Astrocyte of the cerebellum (primary cell): ENCODE data around the gene SH3TC1.

Experiments used
- DNase-seq: peaks from one replicate; pipeline ENCODE4 v3.0.0-alpha.2; 2011; ENCODE audit warnings: low read depth
- H3K4me3 ChIP-seq: 2 replicates; pipeline ENCODE4 v1.5.1; 2011; ENCODE audit warnings: mild to moderate bottlenecking, low read depth, low read length, moderate library complexity
- in situ Hi-C: cut with HindIII; loops from 2 replicates; pipeline ENCODE4 v1.10.0; 2017; ENCODE audit warnings: low sequenced_read_pairs
- TF ChIP-seq, protein P1 (sequence below): IDR thresholded peaks from 2 replicates; pipeline ENCODE4 v1.5.1; 2012; ENCODE audit warnings: low read length, low read depth, moderate library complexity, mild to moderate bottlenecking; ENCODE audit errors: missing control alignments

The SH3TC1 gene

DNA sequence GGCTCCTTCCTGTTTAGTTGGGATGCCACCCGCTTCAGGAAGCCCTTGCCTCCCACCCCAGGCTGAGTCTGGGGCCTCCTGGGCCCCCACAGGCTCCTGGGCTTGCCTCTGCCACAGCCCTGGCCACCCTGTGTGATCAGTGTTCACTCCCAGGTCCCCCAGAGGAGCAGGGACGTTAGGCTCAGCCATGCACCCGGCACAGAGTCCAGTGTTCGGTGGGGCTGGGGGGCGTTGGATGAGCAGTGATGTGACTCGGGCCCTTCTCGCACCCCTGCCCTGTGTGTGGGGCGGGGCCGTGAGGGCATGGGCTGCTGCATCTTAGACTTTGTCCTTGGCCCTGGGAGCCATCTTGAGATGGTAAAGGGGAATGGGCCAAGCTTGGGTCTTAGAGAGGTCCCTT, 40.6 kb downstream of the SH3TC1 start:
- in situ Hi-C loops, result no loop called here
- no peak overlapping the region for H3K4me3 ChIP-seq
- TF ChIP-seq, protein P1, sequence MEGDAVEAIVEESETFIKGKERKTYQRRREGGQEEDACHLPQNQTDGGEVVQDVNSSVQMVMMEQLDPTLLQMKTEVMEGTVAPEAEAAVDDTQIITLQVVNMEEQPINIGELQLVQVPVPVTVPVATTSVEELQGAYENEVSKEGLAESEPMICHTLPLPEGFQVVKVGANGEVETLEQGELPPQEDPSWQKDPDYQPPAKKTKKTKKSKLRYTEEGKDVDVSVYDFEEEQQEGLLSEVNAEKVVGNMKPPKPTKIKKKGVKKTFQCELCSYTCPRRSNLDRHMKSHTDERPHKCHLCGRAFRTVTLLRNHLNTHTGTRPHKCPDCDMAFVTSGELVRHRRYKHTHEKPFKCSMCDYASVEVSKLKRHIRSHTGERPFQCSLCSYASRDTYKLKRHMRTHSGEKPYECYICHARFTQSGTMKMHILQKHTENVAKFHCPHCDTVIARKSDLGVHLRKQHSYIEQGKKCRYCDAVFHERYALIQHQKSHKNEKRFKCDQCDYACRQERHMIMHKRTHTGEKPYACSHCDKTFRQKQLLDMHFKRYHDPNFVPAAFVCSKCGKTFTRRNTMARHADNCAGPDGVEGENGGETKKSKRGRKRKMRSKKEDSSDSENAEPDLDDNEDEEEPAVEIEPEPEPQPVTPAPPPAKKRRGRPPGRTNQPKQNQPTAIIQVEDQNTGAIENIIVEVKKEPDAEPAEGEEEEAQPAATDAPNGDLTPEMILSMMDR, result no peak
- no peak for DNase-seq

GRCh38 chr4:8240211-8241041, 41.3 kb downstream of the SH3TC1 start:
- H3K4me3 ChIP-seq, result no peak overlapping the region
- no peak for DNase-seq
- TF ChIP-seq, protein P1, result no peak
- in situ Hi-C loops, result no loop called here

DNA sequence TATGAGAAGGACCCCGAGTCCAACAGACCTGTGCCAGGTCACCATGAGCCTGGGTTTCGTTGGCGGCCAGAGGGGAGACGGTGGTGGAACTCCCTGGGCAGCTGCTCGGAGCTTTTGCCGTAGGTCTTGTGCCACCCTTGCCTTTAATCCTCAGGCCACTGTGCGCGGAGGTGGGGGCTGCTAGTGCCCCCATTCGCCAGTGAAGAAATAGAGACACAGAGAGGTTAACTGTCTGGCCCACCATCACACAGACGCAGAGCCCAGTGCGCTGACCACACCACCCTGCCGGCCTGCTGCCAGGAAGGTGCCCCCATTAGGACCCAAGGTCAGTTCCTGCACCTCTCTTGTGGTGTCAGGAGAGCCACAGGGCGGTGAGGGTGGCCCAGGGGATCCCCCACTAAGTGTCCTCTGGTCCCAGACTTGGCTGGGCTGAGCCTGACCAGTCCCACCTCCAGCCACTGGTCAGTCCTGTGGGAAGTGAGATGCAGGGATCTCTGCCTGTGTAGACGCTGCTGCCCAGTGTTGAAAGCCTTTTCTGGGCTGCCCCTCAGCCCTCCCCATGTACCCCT, 42.2 kb downstream of the SH3TC1 start:
- TF ChIP-seq, protein P1, result no peak

DNA sequence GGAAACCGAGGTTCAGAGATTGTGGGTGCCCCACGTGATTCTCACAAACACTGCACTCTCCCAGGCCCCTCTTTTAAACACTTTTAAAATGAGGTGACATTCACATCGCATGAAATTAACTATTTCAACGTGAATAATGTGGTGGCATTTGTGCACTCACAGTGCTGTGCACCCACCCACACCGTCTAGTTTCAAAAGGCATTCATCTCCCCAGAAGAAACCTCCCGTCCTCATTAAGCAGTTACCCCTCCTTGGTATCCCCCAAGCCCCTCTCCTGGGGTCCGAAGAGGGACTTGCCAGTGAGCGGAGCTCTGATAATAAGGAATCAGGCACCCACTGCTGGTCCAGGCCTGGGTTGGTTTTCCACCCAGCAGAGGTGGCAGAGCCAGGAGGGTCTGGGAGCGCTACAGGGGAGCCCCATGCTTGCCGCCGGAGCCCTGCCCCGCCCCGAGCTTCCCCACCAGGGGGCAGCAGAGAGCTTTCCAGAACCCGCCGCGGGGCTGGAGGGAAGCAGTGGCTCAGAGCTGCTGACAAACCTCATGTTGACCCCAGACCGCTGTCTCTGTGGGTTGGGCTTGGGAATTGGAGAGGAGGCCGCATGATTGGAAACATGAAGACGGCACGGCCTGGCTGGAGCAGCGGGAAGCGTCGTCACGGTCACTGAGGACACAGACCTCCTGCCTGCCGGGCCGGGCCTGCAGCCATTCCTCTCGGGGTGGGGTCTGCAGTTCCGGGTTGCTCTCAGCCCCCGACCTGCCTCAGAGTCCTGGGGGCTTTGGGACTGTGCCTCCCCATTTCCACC, 43.0 kb downstream of the SH3TC1 start:
- TF ChIP-seq, protein P1, result peak; percentile 97
- in situ Hi-C loops, result no loop called here
- peak; percentile 92 for DNase-seq
- H3K4me3 ChIP-seq, result no peak overlapping the region

More for the DNA sequence above, 42.2 kb downstream of the SH3TC1 start:
- in situ Hi-C loops, result no loop called here
- DNase-seq, result no peak
- no peak overlapping the region for H3K4me3 ChIP-seq

DNA sequence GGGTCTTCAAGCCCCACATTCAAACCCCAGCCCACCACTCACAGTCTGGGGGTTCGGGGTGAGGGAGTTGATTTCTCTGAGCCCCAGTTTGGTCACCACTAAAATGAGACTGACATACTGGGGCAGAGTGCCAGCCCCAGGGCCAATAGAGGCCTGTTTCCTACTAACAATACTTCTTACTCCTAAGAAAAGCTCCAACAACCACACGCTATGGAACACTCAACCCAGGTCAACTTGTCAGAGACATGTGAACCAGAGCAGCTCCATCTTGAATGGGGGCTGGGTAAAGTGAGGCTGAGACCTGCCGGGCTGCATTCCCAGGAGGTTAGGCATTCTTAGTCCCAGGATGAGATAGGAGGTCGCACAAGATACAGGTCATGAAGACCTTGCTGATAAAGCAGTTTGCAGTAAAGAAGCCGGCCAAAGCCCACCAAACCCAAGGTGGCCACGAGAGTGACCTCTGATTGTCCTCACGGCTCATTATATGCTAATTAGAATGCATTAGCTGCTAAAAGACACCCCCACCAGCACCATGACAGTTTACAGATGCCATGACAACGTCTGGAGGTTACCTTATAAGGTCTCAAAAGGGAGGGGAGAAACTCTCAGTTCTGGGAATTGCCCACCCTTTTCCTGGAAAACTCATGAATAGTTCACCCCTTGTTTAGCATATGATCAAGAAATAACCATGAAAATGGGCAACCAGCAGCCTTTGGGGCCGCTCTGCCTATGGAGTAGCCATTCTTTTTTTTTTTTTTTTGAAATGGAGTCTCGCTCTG, 43.9 kb downstream of the SH3TC1 start:
- no peak overlapping the region for H3K4me3 ChIP-seq
- in situ Hi-C loops, result no loop called here
- no peak for DNase-seq
- TF ChIP-seq, protein P1, result no peak
